ENCODE data around the gene PPM1H.

The PPM1H gene

GRCh38 chr12:62860501-62861411, 74.2 kb downstream of the PPM1H start:
- Histone ChIP-seq H3K4me1 (ENCODE audit: control insufficient read depth, insufficient read depth, low read length) (no peaks in the 10 kb centered on the region), H3K27ac (ENCODE audit: low read depth, low read length) (no peak overlapping the region)

DNA sequence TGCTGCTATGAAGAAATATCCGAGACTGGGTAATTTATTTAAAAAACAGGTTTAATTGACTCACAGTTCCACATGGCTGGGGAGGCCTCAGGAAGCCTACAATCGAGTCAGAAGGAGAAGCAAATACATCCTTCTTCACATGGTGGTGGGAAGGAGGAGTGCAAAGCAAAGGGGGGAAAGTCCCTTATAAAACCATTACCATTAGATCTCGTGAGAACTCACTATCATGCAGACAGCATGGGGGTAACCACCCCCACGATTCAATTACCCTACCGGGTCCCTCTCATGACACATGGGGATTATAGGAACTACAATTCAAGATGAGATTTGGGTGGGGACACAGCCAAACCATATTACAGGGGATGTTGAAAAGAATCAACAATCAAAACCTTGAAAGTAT, 74.9 kb downstream of the PPM1H start:
- Histone ChIP-seq H3K4me3 (ENCODE audit: low read length) (no peak overlapping the region), H3K27me3 (ENCODE audit: control insufficient read depth, insufficient read depth, low read length) (no peaks in the 10 kb centered on the region), H3K27ac (ENCODE audit: low read depth, low read length) (no peak overlapping the region)

More at GRCh38 chr12:62860501-62861411, 74.2 kb downstream of the PPM1H start:
- no peak overlapping the region for H3K4me3 ChIP-seq (ENCODE audit: low read length)
- H3K36me3 ChIP-seq (ENCODE audit: control insufficient read depth, insufficient read depth, low read length) = no peaks in the 10 kb centered on the region
- no peaks in the 10 kb centered on the region for H3K27me3 ChIP-seq (ENCODE audit: control insufficient read depth, insufficient read depth, low read length)
- H3K9ac ChIP-seq (ENCODE audit: low read length) = no peak overlapping the region

GRCh38 chr12:62859321-62859737, 75.6 kb downstream of the PPM1H start:
- Histone ChIP-seq H3K27ac (ENCODE audit: low read depth, low read length) (no peak overlapping the region), H3K36me3 (ENCODE audit: control insufficient read depth, insufficient read depth, low read length) (no peaks in the 10 kb centered on the region), H3K27me3 (ENCODE audit: control insufficient read depth, insufficient read depth, low read length) (no peaks in the 10 kb centered on the region), H3K9ac (ENCODE audit: low read length) (no peak overlapping the region), H3K4me3 (ENCODE audit: low read length) (no peak overlapping the region), H3K4me1 (ENCODE audit: control insufficient read depth, insufficient read depth, low read length) (no peaks in the 10 kb centered on the region)

More for the DNA sequence above, 74.9 kb downstream of the PPM1H start:
- H3K36me3 ChIP-seq (ENCODE audit: control insufficient read depth, insufficient read depth, low read length) = no peaks in the 10 kb centered on the region
- H3K4me1 ChIP-seq (ENCODE audit: control insufficient read depth, insufficient read depth, low read length) = no peaks in the 10 kb centered on the region
- H3K9ac ChIP-seq (ENCODE audit: low read length) = no peak overlapping the region

DNA sequence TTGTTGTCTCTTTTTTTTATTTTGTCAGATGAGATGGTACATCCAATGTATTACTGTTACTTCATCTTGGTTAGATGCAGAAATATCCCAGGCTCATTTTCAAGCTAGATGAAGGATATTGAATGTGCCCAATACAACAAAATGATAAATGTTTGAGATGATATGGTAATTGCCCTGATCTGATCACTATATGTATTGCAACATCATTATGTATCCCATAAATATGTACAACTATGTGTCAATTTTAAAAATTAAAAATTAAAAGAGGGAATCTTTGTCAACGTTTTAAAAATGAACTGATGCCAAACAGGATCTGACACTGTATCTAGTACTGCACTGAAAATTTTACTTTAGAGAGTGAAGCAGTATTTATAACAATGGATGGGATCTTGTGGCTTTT, 78.5 kb downstream of the PPM1H start:
- Histone ChIP-seq H3K9ac (ENCODE audit: low read length) (no peak overlapping the region), H3K36me3 (ENCODE audit: control insufficient read depth, insufficient read depth, low read length) (no peaks in the 10 kb centered on the region), H3K27me3 (ENCODE audit: control insufficient read depth, insufficient read depth, low read length) (no peaks in the 10 kb centered on the region), H3K4me3 (ENCODE audit: low read length) (no peak overlapping the region), H3K4me1 (ENCODE audit: control insufficient read depth, insufficient read depth, low read length) (no peaks in the 10 kb centered on the region), H3K27ac (ENCODE audit: low read depth, low read length) (no peak overlapping the region)

GRCh38 chr12:62854024-62854423, 80.9 kb downstream of the PPM1H start:
- H3K4me1 ChIP-seq (ENCODE audit: control insufficient read depth, insufficient read depth, low read length) = no peaks in the 10 kb centered on the region
- no peak overlapping the region for H3K27ac ChIP-seq (ENCODE audit: low read depth, low read length)

GRCh38 chr12:62849398-62849797, 85.6 kb downstream of the PPM1H start:
- H3K27me3 ChIP-seq (ENCODE audit: control insufficient read depth, insufficient read depth, low read length) = no peaks in the 10 kb centered on the region
- H3K4me1 ChIP-seq (ENCODE audit: control insufficient read depth, insufficient read depth, low read length) = no peaks in the 10 kb centered on the region
- no peak overlapping the region for H3K27ac ChIP-seq (ENCODE audit: low read depth, low read length)
- H3K9ac ChIP-seq (ENCODE audit: low read length) = no peak overlapping the region
- no peak overlapping the region for H3K4me3 ChIP-seq (ENCODE audit: low read length)
- no peaks in the 10 kb centered on the region for H3K36me3 ChIP-seq (ENCODE audit: control insufficient read depth, insufficient read depth, low read length)

More at GRCh38 chr12:62854024-62854423, 80.9 kb downstream of the PPM1H start:
- Histone ChIP-seq H3K27me3 (ENCODE audit: control insufficient read depth, insufficient read depth, low read length) (no peaks in the 10 kb centered on the region), H3K36me3 (ENCODE audit: control insufficient read depth, insufficient read depth, low read length) (no peaks in the 10 kb centered on the region), H3K9ac (ENCODE audit: low read length) (no peak overlapping the region), H3K4me3 (ENCODE audit: low read length) (no peak overlapping the region)

- no peaks in the 10 kb centered on the region for H3K36me3 ChIP-seq (ENCODE audit: control insufficient read depth, insufficient read depth, low read length)
- no peak overlapping the region for H3K27ac ChIP-seq (ENCODE audit: low read depth, low read length)
- H3K27me3 ChIP-seq (ENCODE audit: control insufficient read depth, insufficient read depth, low read length) = no peaks in the 10 kb centered on the region
- no peak overlapping the region for H3K9ac ChIP-seq (ENCODE audit: low read length)
- no peak overlapping the region for H3K4me3 ChIP-seq (ENCODE audit: low read length)
- H3K4me1 ChIP-seq (ENCODE audit: control insufficient read depth, insufficient read depth, low read length) = no peaks in the 10 kb centered on the region
These were observed 86.5 kb downstream of the PPM1H start for GRCh38 chr12:62848418-62848817.

- Histone ChIP-seq H3K27me3 (ENCODE audit: control insufficient read depth, insufficient read depth, low read length) (no peaks in the 10 kb centered on the region), H3K27ac (ENCODE audit: low read depth, low read length) (no peak overlapping the region), H3K9ac (ENCODE audit: low read length) (no peak overlapping the region), H3K36me3 (ENCODE audit: control insufficient read depth, insufficient read depth, low read length) (no peaks in the 10 kb centered on the region), H3K4me1 (ENCODE audit: control insufficient read depth, insufficient read depth, low read length) (no peaks in the 10 kb centered on the region), H3K4me3 (ENCODE audit: low read length) (no peak overlapping the region)
These were observed 87.2 kb downstream of the PPM1H start for GRCh38 chr12:62847709-62848108.

DNA sequence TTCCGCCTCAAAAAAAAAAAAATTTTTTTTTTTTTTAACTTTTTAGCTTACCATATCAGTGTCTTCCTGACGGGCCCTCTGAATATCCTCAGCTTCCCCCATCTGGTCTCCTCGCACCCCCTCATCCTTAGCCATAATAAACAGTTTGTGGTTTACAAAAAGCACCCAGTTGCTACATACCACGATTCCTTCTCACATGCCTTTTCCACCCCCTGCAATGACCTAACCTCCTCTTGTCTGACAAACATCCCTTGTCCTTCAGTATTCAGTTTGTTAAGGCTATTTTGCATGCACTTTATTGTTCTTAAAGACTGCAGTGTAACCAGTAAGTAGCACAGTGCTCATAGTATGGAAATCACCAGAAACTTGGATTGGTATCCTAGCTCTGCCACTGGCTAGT, 88.5 kb downstream of the PPM1H start:
- H3K4me1 ChIP-seq (ENCODE audit: control insufficient read depth, insufficient read depth, low read length) = no peaks in the 10 kb centered on the region
- H3K27me3 ChIP-seq (ENCODE audit: control insufficient read depth, insufficient read depth, low read length) = no peaks in the 10 kb centered on the region
- no peak overlapping the region for H3K27ac ChIP-seq (ENCODE audit: low read depth, low read length)
- H3K4me3 ChIP-seq (ENCODE audit: low read length) = no peak overlapping the region
- H3K36me3 ChIP-seq (ENCODE audit: control insufficient read depth, insufficient read depth, low read length) = no peaks in the 10 kb centered on the region
- H3K9ac ChIP-seq (ENCODE audit: low read length) = no peak overlapping the region

DNA sequence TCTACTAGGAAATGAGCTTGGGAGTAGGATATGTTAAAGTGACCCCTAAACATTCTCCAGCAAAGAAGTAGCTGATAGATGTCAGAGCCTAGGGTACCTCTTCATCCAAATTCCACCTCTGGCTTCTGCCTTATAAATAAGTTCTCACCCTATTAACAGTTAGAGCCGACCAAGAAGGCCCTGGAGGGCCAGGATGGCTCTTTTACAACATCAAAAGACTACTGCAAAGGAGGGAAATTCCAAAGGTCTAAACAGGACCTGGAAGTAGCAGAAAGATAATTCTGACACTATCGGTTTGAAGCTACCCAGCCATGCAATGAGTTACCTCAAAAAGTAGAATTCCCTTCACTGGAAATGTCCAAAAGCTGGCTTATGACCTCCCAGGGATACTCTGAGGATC, 90.0 kb downstream of the PPM1H start:
- H3K27ac ChIP-seq (ENCODE audit: low read depth, low read length) = no peak overlapping the region
- no peak overlapping the region for H3K4me3 ChIP-seq (ENCODE audit: low read length)
- no peaks in the 10 kb centered on the region for H3K36me3 ChIP-seq (ENCODE audit: control insufficient read depth, insufficient read depth, low read length)
- no peak overlapping the region for H3K9ac ChIP-seq (ENCODE audit: low read length)
- no peaks in the 10 kb centered on the region for H3K27me3 ChIP-seq (ENCODE audit: control insufficient read depth, insufficient read depth, low read length)
- no peaks in the 10 kb centered on the region for H3K4me1 ChIP-seq (ENCODE audit: control insufficient read depth, insufficient read depth, low read length)

DNA sequence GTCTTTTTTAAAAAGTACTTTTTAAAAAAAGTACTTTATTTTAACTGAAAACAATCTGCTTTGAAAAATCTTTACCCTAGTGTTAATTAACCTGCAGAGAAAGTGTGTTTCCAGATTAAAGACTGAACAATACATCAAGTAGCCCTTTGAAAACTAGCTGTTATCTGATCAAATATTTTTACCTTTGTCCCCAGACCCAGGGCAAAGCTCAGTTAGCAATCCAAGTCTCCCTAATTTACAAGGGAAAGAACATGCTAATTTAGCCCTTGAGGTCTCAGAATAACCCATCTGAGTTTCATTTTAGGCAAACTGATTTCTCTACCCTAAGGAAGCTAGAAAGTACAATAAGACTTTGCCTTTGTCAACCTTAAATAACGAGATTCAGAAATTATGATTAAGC, 91.2 kb downstream of the PPM1H start:
- Histone ChIP-seq H3K27me3 (ENCODE audit: control insufficient read depth, insufficient read depth, low read length) (no peaks in the 10 kb centered on the region), H3K4me3 (ENCODE audit: low read length) (no peak overlapping the region), H3K27ac (ENCODE audit: low read depth, low read length) (no peak overlapping the region), H3K9ac (ENCODE audit: low read length) (no peak overlapping the region), H3K36me3 (ENCODE audit: control insufficient read depth, insufficient read depth, low read length) (no peaks in the 10 kb centered on the region), H3K4me1 (ENCODE audit: control insufficient read depth, insufficient read depth, low read length) (no peaks in the 10 kb centered on the region)

DNA sequence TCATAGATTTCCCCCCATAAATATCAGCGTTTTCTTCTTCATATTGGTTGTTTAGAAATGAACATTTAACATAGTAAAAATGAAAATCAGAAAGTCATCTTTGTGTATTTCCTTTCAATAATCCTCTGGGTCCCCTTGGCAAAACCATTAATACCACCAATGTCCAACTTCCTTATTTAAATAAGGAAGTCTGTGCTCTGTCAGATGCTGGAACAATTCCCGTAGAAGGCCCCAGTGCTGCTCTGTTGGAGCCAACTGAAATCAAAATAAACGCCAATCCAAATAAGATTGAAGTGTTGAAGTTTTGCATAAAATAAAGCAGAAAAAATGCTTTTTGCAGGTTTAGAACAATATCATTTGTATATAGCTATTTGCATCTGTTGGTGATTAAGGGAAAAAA, 93.1 kb downstream of the PPM1H start:
- Histone ChIP-seq H3K27ac (ENCODE audit: low read depth, low read length) (no peak overlapping the region), H3K4me3 (ENCODE audit: low read length) (no peak overlapping the region), H3K27me3 (ENCODE audit: control insufficient read depth, insufficient read depth, low read length) (no peaks in the 10 kb centered on the region), H3K36me3 (ENCODE audit: control insufficient read depth, insufficient read depth, low read length) (no peaks in the 10 kb centered on the region), H3K4me1 (ENCODE audit: control insufficient read depth, insufficient read depth, low read length) (no peaks in the 10 kb centered on the region), H3K9ac (ENCODE audit: low read length) (no peak overlapping the region)

DNA sequence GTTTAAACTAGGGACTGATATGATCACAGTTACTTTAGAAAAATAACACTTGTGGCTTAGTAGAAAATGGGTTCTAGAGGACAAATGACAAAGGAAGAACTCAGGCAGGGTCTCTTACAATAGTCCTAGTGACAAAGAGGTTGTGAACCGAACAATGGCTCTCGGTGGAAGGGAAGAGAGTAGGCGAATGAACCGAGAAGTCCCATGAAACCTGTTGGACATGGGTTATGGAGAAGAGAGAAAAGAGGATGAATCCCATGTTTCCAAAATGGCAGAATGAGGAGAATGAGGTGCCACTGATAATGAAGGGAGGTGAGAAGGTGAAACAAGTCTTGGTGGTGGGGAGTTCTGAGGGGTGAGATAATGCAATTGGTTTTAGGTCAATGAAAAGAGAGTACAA, 94.1 kb downstream of the PPM1H start:
- Histone ChIP-seq H3K9ac (ENCODE audit: low read length) (no peak overlapping the region), H3K27me3 (ENCODE audit: control insufficient read depth, insufficient read depth, low read length) (no peaks in the 10 kb centered on the region), H3K36me3 (ENCODE audit: control insufficient read depth, insufficient read depth, low read length) (no peaks in the 10 kb centered on the region), H3K4me3 (ENCODE audit: low read length) (no peak overlapping the region), H3K4me1 (ENCODE audit: control insufficient read depth, insufficient read depth, low read length) (no peaks in the 10 kb centered on the region), H3K27ac (ENCODE audit: low read depth, low read length) (no peak overlapping the region)
